ENCODE results near the gene C19orf73.

Gene C19orf73

DNA sequence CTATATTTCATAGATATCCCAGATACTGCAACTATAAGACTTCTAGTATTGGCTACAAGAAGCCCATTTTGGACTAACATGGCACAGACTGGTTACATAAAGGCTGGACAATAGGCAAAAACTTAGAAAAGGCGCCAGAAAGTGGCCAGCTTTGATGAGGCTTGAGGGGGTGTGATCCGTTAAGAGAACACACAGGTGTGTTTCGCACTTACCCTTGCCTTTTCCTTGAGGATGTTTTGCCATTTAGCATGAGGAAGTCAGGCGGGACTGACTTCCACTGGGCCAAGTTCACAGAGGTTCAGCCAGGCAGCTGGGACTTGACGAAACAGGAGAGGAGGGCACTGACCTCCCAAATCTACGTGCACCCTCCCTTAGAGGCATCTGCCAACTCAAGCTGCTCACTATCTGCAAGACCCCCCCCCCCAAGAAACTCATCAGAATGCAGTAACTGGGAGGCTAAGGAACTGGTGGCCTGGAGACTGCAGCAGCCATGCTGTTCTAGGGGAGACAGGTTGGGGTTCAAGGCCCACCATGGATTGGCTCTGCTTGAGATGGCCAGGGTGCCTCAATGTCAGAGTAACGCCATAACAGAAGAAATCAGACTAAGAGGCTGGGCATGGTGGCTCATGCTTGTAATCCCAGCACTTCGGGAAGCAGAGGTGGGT lies 9.2 kb downstream of the C19orf73 start:
- H4K20me1 ChIP-seq (ENCODE audit: insufficient read depth, low read length, poor library complexity, severe bottlenecking) = peaks cover 8% of the 10 kb centered on the region
- no peaks in the 10 kb centered on the region for H3K79me2 ChIP-seq (ENCODE audit: insufficient read depth, low read length)
- H3K9ac ChIP-seq (ENCODE audit: low read depth, low read length, poor library complexity, severe bottlenecking) = no peak overlapping the region
- no peak overlapping the region for H3K4me2 ChIP-seq (ENCODE audit: low read depth, low read length, poor library complexity, severe bottlenecking)
- no peaks in the 10 kb centered on the region for H3K9me2 ChIP-seq (replicated peaks; ENCODE audit: low read depth, low read length)
- H3K27me3 ChIP-seq (ENCODE audit: insufficient read depth, low read length, poor library complexity, severe bottlenecking) = no peaks in the 10 kb centered on the region
- peaks cover 6% of the 10 kb centered on the region for H3K4me1 ChIP-seq (ENCODE audit: insufficient read depth, low read length, poor library complexity, severe bottlenecking)
- no peaks in the 10 kb centered on the region for H3K9me3 ChIP-seq (ENCODE audit: insufficient read depth, low read depth, low read length)
- H3K4me3 ChIP-seq (ENCODE audit: low read length, poor library complexity, severe bottlenecking) = no peak overlapping the region
- no peak for TF ChIP-seq EZH2phosphoT487 (IDR thresholded peaks at IDR 0.05; ENCODE audit: borderline replicate concordance)
- no peak for TF ChIP-seq CTCF (conservative IDR thresholded peaks at IDR 0.05; ENCODE audit: low read length)
- H2AFZ ChIP-seq (ENCODE audit: low read length) = no peak overlapping the region
- H3F3A ChIP-seq (ENCODE audit: low read depth) = peaks cover 12% of the 10 kb centered on the region; the same call in 1 of the 2 replicates
- H3K36me3 ChIP-seq (ENCODE audit: insufficient read depth, low read length) = peaks cover 52% of the 10 kb centered on the region; the same call in 1 of the 2 replicates

DNA sequence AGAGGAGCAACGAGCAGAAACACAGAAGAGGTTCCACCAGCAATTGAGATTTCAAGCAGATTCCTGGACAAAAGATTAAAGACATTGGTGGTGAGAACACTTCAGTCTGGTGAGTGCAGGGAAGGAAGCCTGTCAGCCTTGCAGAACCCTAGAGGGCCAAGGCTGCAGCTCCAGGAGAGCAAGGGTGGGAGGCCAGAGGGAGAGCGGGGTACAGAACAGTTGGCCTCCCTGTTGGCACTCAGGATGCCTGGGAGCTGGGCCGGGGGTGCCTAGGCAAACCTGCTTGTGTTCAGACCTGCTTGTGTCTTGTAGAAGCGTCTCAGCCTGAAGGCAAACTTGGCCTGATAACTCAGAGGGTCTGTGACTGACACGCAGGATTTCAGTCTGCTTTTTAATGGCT lies 9.9 kb downstream of the C19orf73 start:
- H3K9me3 ChIP-seq (ENCODE audit: insufficient read depth, low read depth, low read length) = no peaks in the 10 kb centered on the region
- H3K9ac ChIP-seq (ENCODE audit: low read depth, low read length, poor library complexity, severe bottlenecking) = no peak overlapping the region
- peaks cover 59% of the 10 kb centered on the region; the same call in 1 of the 2 replicates for H3K36me3 ChIP-seq (ENCODE audit: insufficient read depth, low read length)

DNA sequence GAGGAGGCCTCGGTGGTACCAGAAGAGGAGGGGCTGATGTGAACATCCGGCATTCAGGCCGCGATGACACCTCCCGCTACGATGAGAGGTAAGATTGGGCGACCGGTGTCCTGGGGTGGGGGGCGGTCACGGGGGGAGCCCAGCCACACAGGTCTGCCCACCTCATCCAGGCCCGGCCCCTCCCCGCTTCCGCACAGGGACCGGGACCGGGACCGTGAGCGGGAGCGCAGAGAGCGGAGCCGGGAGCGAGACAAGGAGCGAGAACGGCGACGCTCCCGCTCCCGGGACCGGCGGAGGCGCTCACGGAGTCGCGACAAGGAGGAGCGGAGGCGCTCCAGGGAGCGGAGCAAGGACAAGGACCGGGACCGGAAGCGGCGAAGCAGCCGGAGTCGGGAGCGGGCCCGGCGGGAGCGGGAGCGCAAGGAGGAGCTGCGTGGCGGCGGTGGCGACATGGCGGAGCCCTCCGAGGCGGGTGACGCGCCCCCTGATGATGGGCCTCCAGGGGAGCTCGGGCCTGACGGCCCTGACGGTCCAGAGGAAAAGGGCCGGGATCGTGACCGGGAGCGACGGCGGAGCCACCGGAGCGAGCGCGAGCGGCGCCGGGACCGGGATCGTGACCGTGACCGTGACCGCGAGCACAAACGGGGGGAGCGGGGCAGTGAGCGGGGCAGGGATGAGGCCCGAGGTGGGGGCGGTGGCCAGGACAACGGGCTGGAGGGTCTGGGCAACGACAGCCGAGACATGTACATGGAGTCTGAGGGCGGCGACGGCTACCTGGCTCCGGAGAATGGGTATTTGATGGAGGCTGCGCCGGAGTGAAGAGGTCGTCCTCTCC lies 11.1 kb downstream of the C19orf73 start:
- no peak overlapping the region for H3K9ac ChIP-seq (ENCODE audit: low read depth, low read length, poor library complexity, severe bottlenecking)
- no peak overlapping the region for H2AFZ ChIP-seq (ENCODE audit: low read length)
- no peaks in the 10 kb centered on the region for H3K27me3 ChIP-seq (ENCODE audit: insufficient read depth, low read length, poor library complexity, severe bottlenecking)
- H3K4me2 ChIP-seq (ENCODE audit: low read depth, low read length, poor library complexity, severe bottlenecking) = no peak overlapping the region
- no peak overlapping the region for H3K4me3 ChIP-seq (ENCODE audit: low read length, poor library complexity, severe bottlenecking)
- TF ChIP-seq EZH2phosphoT487 (IDR thresholded peaks at IDR 0.05; ENCODE audit: borderline replicate concordance) (no peak), CTCF (conservative IDR thresholded peaks at IDR 0.05; ENCODE audit: low read length) (no peak)
- peaks cover 12% of the 10 kb centered on the region; the same call in 1 of the 2 replicates for H3F3A ChIP-seq (ENCODE audit: low read depth)
- no peaks in the 10 kb centered on the region for H3K9me3 ChIP-seq (ENCODE audit: insufficient read depth, low read depth, low read length)
- peaks cover 3% of the 10 kb centered on the region; the same call in 1 of the 2 replicates for H3K79me2 ChIP-seq (ENCODE audit: insufficient read depth, low read length)
- no peaks in the 10 kb centered on the region for H3K4me1 ChIP-seq (ENCODE audit: insufficient read depth, low read length, poor library complexity, severe bottlenecking)
- H4K20me1 ChIP-seq (ENCODE audit: insufficient read depth, low read length, poor library complexity, severe bottlenecking) = peaks cover 22% of the 10 kb centered on the region
- peaks cover 70% of the 10 kb centered on the region; the same call in 1 of the 2 replicates for H3K36me3 ChIP-seq (ENCODE audit: insufficient read depth, low read length)
- H3K9me2 ChIP-seq (replicated peaks; ENCODE audit: low read depth, low read length) = no peaks in the 10 kb centered on the region

More for the DNA sequence above, 9.9 kb downstream of the C19orf73 start:
- Histone ChIP-seq H4K20me1 (ENCODE audit: insufficient read depth, low read length, poor library complexity, severe bottlenecking) (peaks cover 14% of the 10 kb centered on the region), H3K27me3 (ENCODE audit: insufficient read depth, low read length, poor library complexity, severe bottlenecking) (no peaks in the 10 kb centered on the region), H2AFZ (ENCODE audit: low read length) (no peak overlapping the region), H3K79me2 (ENCODE audit: insufficient read depth, low read length) (no peaks in the 10 kb centered on the region), H3K4me1 (ENCODE audit: insufficient read depth, low read length, poor library complexity, severe bottlenecking) (peaks cover 4% of the 10 kb centered on the region), H3K4me2 (ENCODE audit: low read depth, low read length, poor library complexity, severe bottlenecking) (no peak overlapping the region), H3K9me2 (replicated peaks; ENCODE audit: low read depth, low read length) (no peaks in the 10 kb centered on the region), H3F3A (ENCODE audit: low read depth) (peaks cover 12% of the 10 kb centered on the region; the same call in 1 of the 2 replicates), H3K4me3 (ENCODE audit: low read length, poor library complexity, severe bottlenecking) (no peak overlapping the region)
- TF ChIP-seq EZH2phosphoT487 (IDR thresholded peaks at IDR 0.05; ENCODE audit: borderline replicate concordance) (no peak), CTCF (conservative IDR thresholded peaks at IDR 0.05; ENCODE audit: low read length) (no peak)

Data from Loucy (cell line).